Spinal cord (tissue), 10 donors: Measurements from ENCODE around the gene EEPD1. TPM values are rescaled to one million over a fixed set of nuclear protein-coding genes. Genes with fewer than 3 reads are reported as not detected.
A peak's percentile ranks its signal among the peaks of the same experiment; 100 is the strongest.
"Not testable (repeated sequence)": the region's sequence is repeated elsewhere in the genome, so short reads cannot be mapped to it uniquely, and the experiment has no call there.

Experiments
- DNase-seq, 6 donors: peaks; one replicate each; pipeline versions ENCODE4 v3.0.0 to v3.0.0-alpha.2; 2013 to 2015; ENCODE audit warnings: low spot score in 6 of 6, low read depth in 4 of 6
- H3K27ac ChIP-seq: one replicate; pipeline ENCODE4 v1.5.1; 2013; ENCODE audit warnings: low read depth, low read length, control low read depth
- H3K27me3 ChIP-seq: one replicate; pipeline ENCODE4 v1.6.1; 2013; ENCODE audit warnings: low read length; ENCODE audit not compliant: control insufficient read depth, insufficient read depth
- H3K36me3 ChIP-seq: one replicate; pipeline ENCODE4 v1.6.1; 2013; ENCODE audit warnings: low read length; ENCODE audit not compliant: control insufficient read depth, insufficient read depth
- H3K4me1 ChIP-seq: one replicate; pipeline ENCODE4 v1.6.1; 2013; ENCODE audit warnings: low read length; ENCODE audit not compliant: control insufficient read depth, insufficient read depth
- H3K4me3 ChIP-seq: one replicate; pipeline ENCODE4 v1.5.1; 2013; ENCODE audit warnings: low read depth, low read length, control low read depth
- H3K9me3 ChIP-seq: one replicate; pipeline ENCODE4 v1.6.1; 2013; ENCODE audit warnings: low read length; ENCODE audit not compliant: control insufficient read depth, insufficient read depth
- WGBS: methylation state at CpG from one replicate; pipeline ENCODE4 v1.1.5; 2013; ENCODE audit warnings: missing lambda C conversion rate; ENCODE audit not compliant: insufficient coverage; 5-methylcytosine and 5-hydroxymethylcytosine counted together
- polyA plus RNA-seq, 2 donors: library from polyadenylated mRNA; unstranded; fragments of 120-200 nt; gene quantifications; one replicate each; pipeline ENCODE4 v1.2.1, GENCODE V29; 2013; ENCODE audit not compliant: insufficient read length in 2 of 2
- total RNA-seq, 2 donors: library from RNA; depleted of rRNA in 1 of 2; stranded (reverse); fragments of 120-200 nt in 1 of 2; fragments of >200 nt in 1 of 2; gene quantifications; one replicate each; pipeline versions ENCODE4 v1.2.3 to v1.2.4, GENCODE V29; 2013 to 2014
- donor health status: healthy.

Gene EEPD1
- total and polyA plus RNA-seq, 4 donors: 25.8 to 55.8 (median 41.8) TPM

DNA sequence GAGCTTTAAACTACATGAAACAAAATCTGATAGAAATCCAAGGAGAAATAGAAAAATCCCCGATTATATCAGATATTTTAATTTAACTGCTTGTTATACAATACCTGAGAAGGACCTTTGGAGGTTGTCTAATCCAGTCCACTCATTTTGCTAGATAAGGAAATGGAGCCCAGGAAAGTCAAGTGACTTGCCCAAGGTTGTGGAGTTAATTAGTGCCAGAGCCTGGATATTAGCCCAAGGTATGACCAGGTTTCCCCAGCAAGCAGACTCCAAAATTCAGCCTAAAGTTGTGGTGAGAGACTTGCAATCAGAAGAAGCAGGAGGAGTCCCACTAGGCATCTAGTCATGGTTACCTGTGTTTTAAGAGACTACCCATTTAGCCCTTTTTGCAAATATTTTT, 11.7 kb upstream of the EEPD1 start:
- H3K27me3 ChIP-seq: no peaks in the 10 kb centered on the region
- H3K36me3 ChIP-seq: no peaks in the 10 kb centered on the region
- DNase-seq: no peak
- no peak overlapping the region for H3K4me3 ChIP-seq
- no peak overlapping the region for H3K27ac ChIP-seq
- H3K4me1 ChIP-seq: no peaks in the 10 kb centered on the region
- H3K9me3 ChIP-seq: peaks cover 5% of the 10 kb centered on the region
- no CpG with 5 or more reads among the region's 1 CpG for WGBS

DNA sequence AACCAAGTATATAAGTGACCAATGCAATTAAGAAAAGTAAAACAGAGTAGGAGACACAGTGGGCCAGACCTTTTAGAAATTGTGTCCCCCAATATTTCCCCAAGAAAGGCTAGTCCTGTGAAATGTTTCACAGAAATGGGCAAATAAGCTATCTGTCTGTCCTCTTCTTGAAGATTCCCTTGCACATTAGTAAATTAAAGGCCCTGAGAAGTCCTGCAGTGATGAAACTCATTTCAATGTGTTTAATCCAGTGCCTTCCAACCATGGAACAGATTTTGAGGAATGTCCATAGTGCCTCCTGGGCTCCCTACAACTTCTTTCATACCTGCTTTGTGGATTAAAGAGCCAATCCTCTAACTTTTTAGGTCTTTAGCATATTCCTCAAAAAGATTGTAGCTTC, 11.2 kb upstream of the EEPD1 start:
- Histone ChIP-seq H3K27me3 (no peaks in the 10 kb centered on the region), H3K4me3 (no peak overlapping the region), H3K27ac (no peak overlapping the region), H3K36me3 (no peaks in the 10 kb centered on the region), H3K9me3 (peaks cover 5% of the 10 kb centered on the region), H3K4me1 (no peaks in the 10 kb centered on the region)
- no peak for DNase-seq

DNA sequence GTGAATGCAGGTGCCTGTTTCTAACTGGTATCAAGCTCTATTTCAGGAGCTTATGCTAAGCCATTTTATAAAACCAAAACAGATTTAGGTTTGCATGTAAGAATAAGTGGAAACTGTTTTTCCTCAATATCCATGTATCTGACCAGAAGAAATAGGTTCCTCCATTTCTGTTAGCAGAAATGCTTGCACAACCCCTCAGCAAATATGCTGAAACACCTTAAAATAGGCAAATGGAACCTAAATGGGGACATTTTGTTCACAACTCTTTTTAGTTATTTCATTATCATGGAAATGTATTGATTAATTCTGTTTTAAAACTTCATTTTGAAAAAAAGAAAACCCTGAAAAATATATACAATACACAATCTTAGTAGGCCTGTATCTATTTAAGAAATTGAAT, 8.9 kb upstream of the EEPD1 start:
- H3K9me3 ChIP-seq: peaks cover 5% of the 10 kb centered on the region
- H3K27ac ChIP-seq: no peak overlapping the region
- H3K4me1 ChIP-seq: no peaks in the 10 kb centered on the region
- H3K27me3 ChIP-seq: no peaks in the 10 kb centered on the region
- DNase-seq: no peak
- H3K36me3 ChIP-seq: no peaks in the 10 kb centered on the region
- H3K4me3 ChIP-seq: no peak overlapping the region

DNA sequence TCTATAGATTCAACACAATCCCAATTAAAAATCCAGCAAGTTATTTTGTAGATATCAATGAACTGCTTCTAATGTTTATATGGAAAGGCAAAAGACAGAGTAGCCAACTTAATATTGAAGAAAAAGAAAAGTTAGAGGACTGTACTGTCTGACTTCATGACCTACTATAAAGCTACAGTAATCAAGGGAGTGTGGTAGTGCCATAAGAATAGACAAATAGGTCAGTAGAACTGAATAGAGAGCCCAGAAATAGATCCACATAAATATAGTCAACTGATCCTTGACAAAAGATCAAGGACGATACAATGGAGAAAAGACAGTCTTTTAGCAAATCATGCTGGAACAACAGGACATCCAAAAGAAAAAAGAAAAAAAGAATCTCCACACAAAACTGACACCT, 7.4 kb upstream of the EEPD1 start:
- no peak for DNase-seq
- Histone ChIP-seq H3K4me3 (no peak overlapping the region), H3K27me3 (no peaks in the 10 kb centered on the region), H3K36me3 (no peaks in the 10 kb centered on the region), H3K9me3 (peaks cover 3% of the 10 kb centered on the region), H3K4me1 (no peaks in the 10 kb centered on the region), H3K27ac (no peak overlapping the region)
- no CpG with 5 or more reads among the region's 1 CpG for WGBS

DNA sequence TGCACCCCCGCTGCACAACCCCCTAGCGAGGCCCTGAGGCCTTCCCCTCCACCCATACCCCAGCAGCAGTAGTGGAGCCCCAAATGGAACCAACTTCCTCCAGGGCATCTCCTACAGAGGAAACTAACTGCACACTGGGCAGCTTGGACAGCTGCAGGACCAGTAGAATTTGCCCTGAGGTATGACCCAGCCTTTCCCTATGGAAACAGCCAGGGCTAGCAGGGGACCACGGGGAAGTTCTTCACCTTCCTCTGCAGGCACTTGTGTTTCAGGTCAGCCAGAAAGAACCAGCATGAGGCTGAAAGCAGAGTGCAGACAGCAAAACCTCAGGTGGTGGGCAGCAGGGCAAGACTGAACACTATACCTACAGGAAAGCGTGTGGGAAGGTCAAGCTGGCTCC, 5.7 kb upstream of the EEPD1 start:
- H3K36me3 ChIP-seq: no peaks in the 10 kb centered on the region
- no peak for DNase-seq
- 79% methylated on average over 4 of the region's 4 CpGs for WGBS
- H3K4me1 ChIP-seq: peaks cover 3% of the 10 kb centered on the region
- H3K27me3 ChIP-seq: no peaks in the 10 kb centered on the region
- no peak overlapping the region for H3K27ac ChIP-seq
- no peak overlapping the region for H3K4me3 ChIP-seq
- H3K9me3 ChIP-seq: no peaks in the 10 kb centered on the region

DNA sequence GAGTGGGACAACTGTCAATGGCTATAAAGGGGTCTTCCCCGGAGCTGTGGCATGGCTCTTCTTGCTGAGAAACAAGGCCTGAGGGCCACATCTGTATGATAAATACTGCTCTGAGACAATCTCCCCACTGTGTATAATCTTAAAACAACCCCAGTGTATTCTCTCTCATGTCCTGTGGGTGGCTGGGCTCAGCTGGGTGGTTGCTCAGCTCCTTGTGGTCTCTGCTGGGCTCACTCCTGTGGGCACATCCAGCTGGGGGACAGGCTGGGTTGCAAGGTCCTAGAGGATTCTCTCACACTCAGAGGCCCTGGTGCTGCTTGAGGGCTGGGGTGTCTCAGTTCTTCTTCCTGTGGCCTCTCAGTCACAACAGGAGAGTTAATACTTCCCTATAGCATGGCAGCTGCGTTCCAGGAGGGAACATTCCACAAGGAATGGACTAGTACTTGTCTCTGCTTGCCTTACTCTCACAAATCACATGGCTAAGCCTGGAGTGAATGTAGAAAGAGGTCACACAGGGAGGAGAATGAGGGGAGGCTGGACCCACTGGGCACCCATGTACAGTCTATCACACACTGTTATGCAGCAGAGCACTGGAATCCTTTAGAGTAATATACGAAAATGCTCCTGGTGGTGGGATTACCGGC, 4.5 kb upstream of the EEPD1 start:
- DNase-seq: no peak
- Histone ChIP-seq H3K27me3 (no peaks in the 10 kb centered on the region), H3K36me3 (no peaks in the 10 kb centered on the region), H3K27ac (no peak overlapping the region), H3K9me3 (no peaks in the 10 kb centered on the region), H3K4me1 (peaks cover 9% of the 10 kb centered on the region), H3K4me3 (no peak overlapping the region)
- WGBS: 97% methylated on average over 3 of the region's 4 CpGs

DNA sequence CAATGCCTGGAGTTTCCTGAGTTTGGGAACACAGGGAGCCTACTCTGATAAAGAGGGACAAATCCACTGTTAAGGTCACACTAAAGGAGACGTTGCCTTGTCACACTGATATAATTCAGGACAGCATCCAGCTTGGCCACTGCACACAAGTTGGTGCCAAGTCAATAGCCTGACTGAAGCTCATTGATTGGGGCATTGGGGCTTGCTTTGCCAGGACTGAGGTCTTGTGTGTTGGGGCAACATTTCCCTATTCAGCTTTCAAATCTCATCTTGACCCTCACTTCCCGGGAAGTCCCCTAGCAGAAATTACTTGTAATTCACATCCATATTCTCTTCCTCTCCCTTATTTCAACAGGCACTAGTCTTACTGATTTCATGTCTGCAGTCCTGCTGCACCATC, 3.8 kb upstream of the EEPD1 start:
- not testable (repeated sequence) for H3K27me3 ChIP-seq, DNase-seq, H3K36me3 ChIP-seq, H3K9me3 ChIP-seq, H3K4me3 ChIP-seq, H3K27ac ChIP-seq
- H3K4me1 ChIP-seq: peaks cover 16% of the 10 kb centered on the region
- WGBS: no CpG with 5 or more reads among the region's 2 CpGs

DNA sequence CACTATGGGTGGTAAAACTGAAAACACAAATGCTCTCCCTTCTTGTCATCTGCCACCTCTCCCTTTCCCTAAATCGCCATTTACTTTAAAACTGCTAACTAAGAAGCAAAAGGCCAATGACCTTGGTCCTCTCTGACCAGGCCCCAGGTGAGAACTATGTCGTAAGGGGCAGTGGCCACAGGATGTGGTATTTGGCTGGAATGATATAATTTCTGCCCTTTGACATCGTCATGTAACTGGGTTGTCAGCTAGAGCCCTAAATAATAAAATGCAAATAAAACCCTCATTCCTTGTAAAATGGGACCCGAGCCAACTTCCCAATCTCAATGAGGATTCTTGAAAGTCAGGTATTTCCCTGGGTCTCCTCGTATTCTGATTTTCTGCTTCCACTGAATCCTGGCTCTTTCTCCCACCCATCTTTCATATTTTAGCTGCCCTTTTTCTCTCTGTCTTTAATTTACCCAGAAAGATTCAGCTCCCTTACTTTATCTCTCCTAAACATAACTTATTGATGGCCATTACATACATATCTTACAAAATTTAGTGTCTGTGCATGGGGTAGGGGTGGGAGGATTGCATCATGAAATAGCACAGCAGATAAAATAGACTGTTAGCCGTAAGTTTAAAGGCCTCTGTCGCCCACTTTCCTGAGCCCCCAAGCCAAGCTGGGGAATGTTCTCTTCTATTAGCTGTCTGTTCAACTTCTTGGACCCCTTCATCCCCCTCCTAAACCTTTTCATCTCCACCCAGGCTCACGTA, 3.2 kb upstream of the EEPD1 start:
- no peak overlapping the region for H3K27ac ChIP-seq
- H3K36me3 ChIP-seq: peaks cover 9% of the 10 kb centered on the region
- H3K27me3 ChIP-seq: no peaks in the 10 kb centered on the region
- H3K9me3 ChIP-seq: no peaks in the 10 kb centered on the region
- no peak for DNase-seq
- H3K4me3 ChIP-seq: no peak overlapping the region
- H3K4me1 ChIP-seq: peaks cover 22% of the 10 kb centered on the region
- WGBS: 90% methylated on average over 3 of the region's 8 CpGs

DNA sequence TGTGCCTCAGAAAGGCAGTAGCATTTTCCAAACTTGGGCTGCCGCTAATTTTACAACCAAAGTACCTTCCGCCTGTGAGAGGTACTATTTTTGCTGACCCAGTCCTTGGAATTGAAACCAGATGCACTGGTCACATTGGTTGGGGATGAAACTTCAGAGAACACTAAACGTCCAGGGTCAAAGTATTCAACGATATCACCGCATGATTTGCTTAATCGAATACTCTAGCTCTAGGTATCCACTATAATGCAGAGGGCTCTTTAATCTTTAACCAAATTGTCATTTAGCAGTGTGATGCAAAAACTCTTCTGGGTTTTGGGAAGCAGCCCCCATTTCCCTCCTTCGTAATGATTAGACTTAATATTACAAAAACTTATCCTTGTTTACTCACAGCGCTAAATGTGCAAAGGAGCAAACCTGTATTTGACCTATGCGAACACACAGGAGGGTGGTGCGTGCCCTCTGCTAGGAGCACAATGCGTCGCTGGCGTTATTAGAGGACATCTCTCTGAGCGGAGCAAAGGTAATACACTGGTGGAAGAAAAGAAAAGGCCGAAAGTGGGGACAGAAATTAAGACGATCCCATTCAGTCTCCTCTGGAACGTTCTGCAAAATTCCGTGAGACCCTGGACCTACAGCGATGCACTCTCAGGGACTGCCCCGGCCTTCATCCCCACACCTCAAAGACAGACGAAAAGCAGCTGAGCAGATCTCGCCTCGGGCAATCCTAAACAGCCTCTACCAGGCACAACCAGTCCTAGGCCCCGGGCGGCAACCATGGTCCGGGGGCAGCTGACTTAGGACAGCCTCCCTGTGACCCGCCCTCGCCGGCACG, 916 bp upstream of the EEPD1 start:
- H3K4me1 ChIP-seq: peaks cover 24% of the 10 kb centered on the region
- DNase-seq: peak in 1 of 6 donors; percentile 16
- peak overlapping the region; percentile 69 for H3K4me3 ChIP-seq
- H3K36me3 ChIP-seq: peaks cover 10% of the 10 kb centered on the region
- H3K9me3 ChIP-seq: no peaks in the 10 kb centered on the region
- H3K27ac ChIP-seq: peak overlapping the region; percentile 72
- WGBS: 33% methylated on average over 25 of the region's 30 CpGs
- H3K27me3 ChIP-seq: no peaks in the 10 kb centered on the region
